Testis (tissue), 2 donors: ENCODE measurements around the gene NET1.

ENCODE experiments used
- POLR2A ChIP-seq: fragments of 450-650 bp; IDR thresholded peaks from one replicate; pipeline ENCODE4 v1.6.1; 2017; ENCODE audit warnings: antibody characterized with exemption, mild to moderate bottlenecking, moderate library complexity
- TF ChIP-seq, protein P1 (sequence below), 3 experiments: fragments of 450-650 bp in 2 of 3; fragments of 200-600 bp in 1 of 3; sonication (generic) in 1 of 3; IDR thresholded peaks; one replicate each; pipeline ENCODE4 v1.5.1; 2016 to 2019; ENCODE audit warnings: antibody characterized with exemption in 3 of 3, mild to moderate bottlenecking in 2 of 3, moderate library complexity in 1 of 3

DNA sequence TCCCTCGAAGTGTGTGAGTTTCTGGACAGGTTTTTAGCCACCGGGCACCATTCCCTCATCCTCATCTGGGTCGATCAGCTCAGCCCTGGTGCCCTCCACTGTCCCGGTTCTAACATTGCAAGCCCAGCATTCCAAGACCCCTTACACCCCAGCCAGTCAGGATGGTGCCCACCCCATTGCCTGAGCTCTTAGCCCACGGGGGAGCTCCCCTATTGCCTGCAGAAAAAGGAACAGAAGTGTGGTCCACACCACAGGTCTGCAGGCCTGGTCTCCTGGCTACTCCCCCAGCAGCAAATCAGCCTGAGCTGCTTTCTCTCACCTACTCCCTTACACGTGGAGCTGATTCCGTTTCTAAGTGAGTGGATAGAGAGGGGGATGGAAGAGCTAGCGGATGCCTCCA lies 82.3 kb downstream of the NET1 start:
- no peak for TF ChIP-seq POLR2A
- TF ChIP-seq, protein P1, sequence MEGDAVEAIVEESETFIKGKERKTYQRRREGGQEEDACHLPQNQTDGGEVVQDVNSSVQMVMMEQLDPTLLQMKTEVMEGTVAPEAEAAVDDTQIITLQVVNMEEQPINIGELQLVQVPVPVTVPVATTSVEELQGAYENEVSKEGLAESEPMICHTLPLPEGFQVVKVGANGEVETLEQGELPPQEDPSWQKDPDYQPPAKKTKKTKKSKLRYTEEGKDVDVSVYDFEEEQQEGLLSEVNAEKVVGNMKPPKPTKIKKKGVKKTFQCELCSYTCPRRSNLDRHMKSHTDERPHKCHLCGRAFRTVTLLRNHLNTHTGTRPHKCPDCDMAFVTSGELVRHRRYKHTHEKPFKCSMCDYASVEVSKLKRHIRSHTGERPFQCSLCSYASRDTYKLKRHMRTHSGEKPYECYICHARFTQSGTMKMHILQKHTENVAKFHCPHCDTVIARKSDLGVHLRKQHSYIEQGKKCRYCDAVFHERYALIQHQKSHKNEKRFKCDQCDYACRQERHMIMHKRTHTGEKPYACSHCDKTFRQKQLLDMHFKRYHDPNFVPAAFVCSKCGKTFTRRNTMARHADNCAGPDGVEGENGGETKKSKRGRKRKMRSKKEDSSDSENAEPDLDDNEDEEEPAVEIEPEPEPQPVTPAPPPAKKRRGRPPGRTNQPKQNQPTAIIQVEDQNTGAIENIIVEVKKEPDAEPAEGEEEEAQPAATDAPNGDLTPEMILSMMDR (IDR thresholded peaks at IDR 0.05), result no peak
